ENCODE measurements around the gene SUGT1.
"Not testable (repeated sequence)": the region's sequence is repeated elsewhere in the genome, so short reads cannot be mapped to it uniquely, and the experiment has no call there.

Gene SUGT1

GRCh38 chr13:52665325-52665724 lies 12.7 kb downstream of the SUGT1 start:
- Histone ChIP-seq H3K27ac (no peak overlapping the region), H3K4me3 (ENCODE audit: low read depth, low read length) (no peak overlapping the region), H3K27me3 (ENCODE audit: insufficient read depth, low read depth, severe bottlenecking) (no peaks in the 10 kb centered on the region), H3K9me3 (ENCODE audit: severe bottlenecking) (no peaks in the 10 kb centered on the region), H3K36me3 (no peaks in the 10 kb centered on the region; the same call in 1 of the 2 replicates)
- no peak for DNase-seq
- TF ChIP-seq, protein P1, sequence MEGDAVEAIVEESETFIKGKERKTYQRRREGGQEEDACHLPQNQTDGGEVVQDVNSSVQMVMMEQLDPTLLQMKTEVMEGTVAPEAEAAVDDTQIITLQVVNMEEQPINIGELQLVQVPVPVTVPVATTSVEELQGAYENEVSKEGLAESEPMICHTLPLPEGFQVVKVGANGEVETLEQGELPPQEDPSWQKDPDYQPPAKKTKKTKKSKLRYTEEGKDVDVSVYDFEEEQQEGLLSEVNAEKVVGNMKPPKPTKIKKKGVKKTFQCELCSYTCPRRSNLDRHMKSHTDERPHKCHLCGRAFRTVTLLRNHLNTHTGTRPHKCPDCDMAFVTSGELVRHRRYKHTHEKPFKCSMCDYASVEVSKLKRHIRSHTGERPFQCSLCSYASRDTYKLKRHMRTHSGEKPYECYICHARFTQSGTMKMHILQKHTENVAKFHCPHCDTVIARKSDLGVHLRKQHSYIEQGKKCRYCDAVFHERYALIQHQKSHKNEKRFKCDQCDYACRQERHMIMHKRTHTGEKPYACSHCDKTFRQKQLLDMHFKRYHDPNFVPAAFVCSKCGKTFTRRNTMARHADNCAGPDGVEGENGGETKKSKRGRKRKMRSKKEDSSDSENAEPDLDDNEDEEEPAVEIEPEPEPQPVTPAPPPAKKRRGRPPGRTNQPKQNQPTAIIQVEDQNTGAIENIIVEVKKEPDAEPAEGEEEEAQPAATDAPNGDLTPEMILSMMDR (IDR thresholded peaks at IDR 0.05; ENCODE audit: low read depth, low read length): no peak

- H3K9me3 ChIP-seq (ENCODE audit: severe bottlenecking): no peaks in the 10 kb centered on the region
- H3K36me3 ChIP-seq: no peaks in the 10 kb centered on the region; the same call in 1 of the 2 replicates
- H3K4me3 ChIP-seq (ENCODE audit: low read depth, low read length): no peak overlapping the region
These were observed 17.0 kb downstream of the SUGT1 start for GRCh38 chr13:52669677-52670076.

DNA sequence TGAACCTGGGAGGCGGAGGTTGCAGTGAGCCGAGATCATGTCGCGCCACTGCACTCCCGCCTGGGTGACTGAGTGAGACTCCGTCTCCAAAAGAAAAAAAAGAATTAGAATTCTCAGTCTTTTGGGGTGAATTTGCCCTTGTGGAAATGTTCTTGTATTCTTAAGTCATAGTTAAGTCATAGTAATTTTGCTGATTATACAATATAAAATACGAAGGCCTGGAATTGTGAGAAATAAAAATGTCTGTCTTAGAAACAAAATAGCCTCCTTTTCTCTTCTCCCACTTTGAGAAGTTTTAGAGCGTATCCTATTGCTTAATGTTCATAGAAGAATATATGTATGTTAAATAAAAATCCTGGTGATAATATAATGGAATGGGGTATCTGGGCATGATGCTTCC lies 18.1 kb downstream of the SUGT1 start:
- no peak overlapping the region for H3K4me3 ChIP-seq (ENCODE audit: low read depth, low read length)
- H3K27me3 ChIP-seq (ENCODE audit: insufficient read depth, low read depth, severe bottlenecking): no peaks in the 10 kb centered on the region
- H3K9me3 ChIP-seq (ENCODE audit: severe bottlenecking): no peaks in the 10 kb centered on the region
- H3K27ac ChIP-seq: no peak overlapping the region
- TF ChIP-seq, protein P1 (IDR thresholded peaks at IDR 0.05; ENCODE audit: low read depth, low read length): no peak
- no peak for DNase-seq
- no peaks in the 10 kb centered on the region; the same call in 1 of the 2 replicates for H3K36me3 ChIP-seq

More at GRCh38 chr13:52669677-52670076, 17.0 kb downstream of the SUGT1 start:
- TF ChIP-seq, protein P1 (IDR thresholded peaks at IDR 0.05; ENCODE audit: low read depth, low read length): no peak
- no peak overlapping the region for H3K27ac ChIP-seq
- no peak for DNase-seq
- H3K27me3 ChIP-seq (ENCODE audit: insufficient read depth, low read depth, severe bottlenecking): no peaks in the 10 kb centered on the region

- no peak for DNase-seq
These were observed 20.8 kb downstream of the SUGT1 start for GRCh38 chr13:52673465-52673864.

DNA sequence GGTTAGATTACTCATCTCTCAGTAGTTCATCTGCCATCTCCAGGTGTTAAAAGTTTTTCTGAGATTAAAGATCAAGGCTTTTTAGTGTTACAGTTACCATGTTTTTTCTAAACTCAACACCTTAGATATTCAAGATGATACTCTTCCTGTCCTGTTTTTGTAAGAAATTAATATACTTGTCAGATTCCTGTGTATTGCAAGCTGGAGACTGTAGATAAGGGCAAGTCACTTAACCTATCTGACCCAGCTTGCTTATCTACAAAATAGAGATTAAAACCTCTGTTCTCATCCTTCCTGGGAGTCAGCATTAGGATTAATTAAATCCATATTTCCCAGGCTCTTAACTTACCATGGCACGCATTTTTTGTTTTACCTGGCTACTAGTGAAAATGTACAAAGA lies 25.2 kb downstream of the SUGT1 start:
- DNase-seq: no peak
- Histone ChIP-seq H3K9me3 (ENCODE audit: severe bottlenecking) (no peaks in the 10 kb centered on the region), H3K27ac (no peak overlapping the region), H3K27me3 (ENCODE audit: insufficient read depth, low read depth, severe bottlenecking) (no peaks in the 10 kb centered on the region), H3K36me3 (no peaks in the 10 kb centered on the region; the same call in 1 of the 2 replicates), H3K4me3 (ENCODE audit: low read depth, low read length) (no peak overlapping the region)
- TF ChIP-seq, protein P1 (IDR thresholded peaks at IDR 0.05; ENCODE audit: low read depth, low read length): no peak

More at GRCh38 chr13:52673465-52673864, 20.8 kb downstream of the SUGT1 start:
- Histone ChIP-seq H3K4me3 (ENCODE audit: low read depth, low read length) (no peak overlapping the region), H3K27ac (no peak overlapping the region), H3K27me3 (ENCODE audit: insufficient read depth, low read depth, severe bottlenecking) (no peaks in the 10 kb centered on the region), H3K9me3 (ENCODE audit: severe bottlenecking) (no peaks in the 10 kb centered on the region), H3K36me3 (no peaks in the 10 kb centered on the region; the same call in 1 of the 2 replicates)
- TF ChIP-seq, protein P1 (IDR thresholded peaks at IDR 0.05; ENCODE audit: low read depth, low read length): no peak

- H3K4me3 ChIP-seq (ENCODE audit: low read depth, low read length); H3K36me3 ChIP-seq; H3K9me3 ChIP-seq (ENCODE audit: severe bottlenecking); H3K27ac ChIP-seq; H3K27me3 ChIP-seq (ENCODE audit: insufficient read depth, low read depth, severe bottlenecking); DNase-seq: not testable (repeated sequence)
These were observed 33.2 kb downstream of the SUGT1 start for GRCh38 chr13:52685806-52686205.
